ENCODE results near the gene ZNF599.

The ZNF599 gene

GRCh38 chr19:34744896-34745690, 27.9 kb downstream of the ZNF599 start:
- DNase-seq (ENCODE audit: low read depth): no peak

DNA sequence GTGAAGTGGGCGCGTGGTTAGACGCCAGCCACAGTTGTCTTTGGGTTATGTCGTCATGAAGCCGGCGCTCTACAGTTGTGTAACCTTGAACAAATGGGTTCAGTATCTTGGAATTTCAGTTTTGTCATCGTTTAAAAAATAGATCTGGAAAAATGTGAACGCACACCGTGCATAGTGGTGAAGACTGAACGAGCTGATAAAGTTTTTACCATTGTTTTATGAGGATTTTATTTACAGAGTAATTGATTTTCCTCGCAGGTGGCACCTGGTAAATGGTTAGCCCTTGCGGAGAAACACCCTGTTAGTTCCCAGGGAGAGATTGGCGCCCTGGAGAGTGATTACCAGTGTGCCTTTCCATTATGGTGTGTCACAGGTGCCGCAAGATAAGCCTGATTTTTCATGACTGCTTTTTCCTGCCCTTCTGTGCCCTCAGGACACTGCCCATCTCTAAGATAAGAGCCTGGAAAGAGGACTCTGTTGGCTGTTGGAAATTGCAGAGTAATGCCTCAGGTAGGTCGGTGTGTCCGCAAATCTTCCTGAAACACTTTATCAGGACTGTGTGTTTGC, 38.4 kb downstream of the ZNF599 start:
- peak; percentile 96 for DNase-seq (ENCODE audit: low read depth)

GRCh38 chr19:34733746-34734536, 39.1 kb downstream of the ZNF599 start, which contains the start of gene ZNF181:
Gene ZNF181, plus strand, starts transcription at chr19:34734243. Its CDS starts 795 bp downstream, at chr19:34735038.
- peak; percentile 90 for DNase-seq (ENCODE audit: low read depth)

- DNase-seq (ENCODE audit: low read depth): no peak
These were observed 39.7 kb downstream of the ZNF599 start for GRCh38 chr19:34733266-34733745.

DNA sequence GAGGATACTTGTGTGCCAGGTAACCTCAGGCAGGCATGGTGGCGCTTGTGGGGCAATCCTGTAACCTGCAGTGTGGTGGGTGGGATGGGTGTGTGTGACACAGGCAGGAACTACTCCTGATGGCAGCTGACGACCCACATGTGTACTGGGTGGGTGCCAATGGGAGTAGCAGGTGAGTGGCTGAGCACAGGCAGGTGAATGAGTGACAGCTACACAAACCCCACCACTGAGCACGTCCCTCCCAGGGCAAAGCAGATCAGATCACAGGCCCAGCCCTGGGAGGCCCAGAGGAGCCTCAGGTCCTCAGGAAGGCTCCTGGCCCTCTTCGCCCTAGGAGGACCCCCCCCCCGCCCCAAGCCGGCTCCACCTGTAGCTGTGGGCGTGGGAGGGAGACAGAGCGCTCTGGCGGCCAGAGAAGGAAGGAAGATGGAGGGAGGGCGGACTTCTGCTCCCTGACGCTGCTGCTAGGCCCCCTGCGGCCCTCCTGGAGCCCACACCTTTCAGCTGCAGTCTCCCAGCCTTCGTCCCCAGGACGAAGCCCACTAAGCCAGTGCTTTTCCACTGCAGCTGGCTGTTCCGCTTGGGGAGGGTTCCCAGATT, 40.3 kb downstream of the ZNF599 start:
- no peak for DNase-seq (ENCODE audit: low read depth)

- no peak for DNase-seq (ENCODE audit: low read depth)
These were observed 41.1 kb downstream of the ZNF599 start for GRCh38 chr19:34731964-34732363.

DNA sequence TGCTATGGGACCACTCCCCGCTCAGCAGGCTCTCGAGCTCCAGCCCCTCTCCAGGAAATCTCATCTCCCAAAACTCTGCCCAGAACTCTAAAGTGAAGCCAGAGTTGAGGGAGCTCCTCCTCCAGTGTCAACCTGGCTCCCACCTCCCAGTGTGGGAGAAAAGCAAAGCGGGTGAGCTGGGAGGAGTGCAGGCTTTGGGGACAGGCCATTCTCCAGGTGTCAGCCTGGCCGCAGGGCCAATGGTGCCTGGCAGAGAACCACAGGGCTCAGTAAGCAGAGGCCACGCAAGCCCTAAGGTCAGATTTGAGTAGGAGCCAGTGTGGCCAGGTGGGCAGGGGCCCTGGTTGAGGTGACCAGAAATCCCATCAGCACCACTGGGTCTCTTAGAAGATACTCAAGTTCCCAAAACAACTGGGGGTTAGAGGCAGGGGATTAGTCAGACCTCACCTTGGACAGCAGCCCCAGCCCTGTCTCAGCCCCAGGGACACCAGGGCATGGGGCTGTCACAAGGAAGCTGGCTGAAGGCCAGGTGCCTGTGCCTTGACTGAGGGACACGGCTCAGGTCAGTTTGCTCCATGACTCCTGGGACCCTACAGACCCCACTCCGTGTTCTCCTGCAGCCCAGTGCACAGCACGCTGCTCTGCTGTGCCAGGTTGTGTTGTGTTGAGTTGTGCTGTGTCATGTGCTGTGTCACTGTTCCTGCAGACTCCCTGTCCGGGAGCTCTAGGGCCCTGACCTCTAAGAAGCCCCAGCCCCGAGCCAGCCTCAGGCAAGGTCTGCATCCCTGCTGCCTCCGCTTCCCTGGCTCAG, 41.8 kb downstream of the ZNF599 start:
- DNase-seq (ENCODE audit: low read depth): no peak

GRCh38 chr19:34725400-34725799, 47.6 kb downstream of the ZNF599 start:
- no peak for DNase-seq (ENCODE audit: low read depth)

DNA sequence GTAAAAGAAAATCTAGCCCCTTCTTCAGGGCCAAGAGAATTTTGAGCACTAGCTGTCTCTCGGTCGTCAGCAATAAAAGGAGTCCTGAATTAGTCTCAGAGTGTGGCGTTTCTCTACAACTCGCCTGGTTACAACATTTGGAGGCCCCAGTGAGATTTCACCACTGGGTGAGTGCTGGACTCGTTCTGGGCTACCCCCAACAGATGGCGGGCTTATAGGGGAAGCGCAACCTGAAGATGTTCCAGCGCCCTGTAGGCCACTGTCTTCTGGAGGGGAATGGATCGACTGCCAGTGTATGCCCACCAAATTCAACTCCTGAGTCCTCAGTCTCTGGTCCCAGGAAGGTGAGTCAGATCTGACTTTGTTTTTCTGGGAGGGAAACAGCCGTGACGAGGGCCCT, 50.7 kb downstream of the ZNF599 start:
- DNase-seq (ENCODE audit: low read depth): no peak

DNA sequence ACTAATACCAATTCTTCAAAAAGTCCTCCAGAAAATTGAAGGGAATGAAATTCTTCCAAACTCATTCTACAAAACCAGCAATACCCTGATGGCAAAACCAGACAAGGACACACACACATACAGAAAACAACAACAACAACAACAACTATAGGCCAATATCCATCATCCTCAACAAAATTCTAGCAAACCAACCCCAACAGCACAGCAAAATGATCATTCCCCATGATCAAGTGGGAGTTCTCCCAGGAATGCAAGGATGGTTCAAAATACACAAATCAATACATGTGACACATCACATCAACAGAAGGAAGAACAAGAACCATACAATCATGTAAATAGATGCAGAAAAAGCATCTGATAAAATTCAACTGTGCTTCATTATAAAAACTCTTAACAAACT, 57.7 kb downstream of the ZNF599 start:
- DNase-seq (ENCODE audit: low read depth): no peak

DNA sequence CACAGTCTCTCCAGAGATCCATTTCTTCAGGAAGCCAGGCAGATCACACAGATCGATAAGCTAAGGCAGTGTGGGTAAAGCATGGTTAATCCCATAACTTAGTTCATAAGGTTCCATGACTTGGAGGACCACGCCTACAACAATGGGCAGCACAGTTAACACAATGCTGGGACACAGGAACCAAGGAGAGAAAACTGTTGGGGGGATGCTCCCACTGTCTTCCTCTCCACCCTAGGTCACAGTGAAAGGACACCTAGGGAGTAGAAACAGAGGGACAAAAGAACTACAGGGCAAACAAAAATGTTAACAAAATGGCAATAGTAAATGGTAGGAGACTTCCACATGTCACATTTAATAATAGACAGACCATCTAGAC, 59.8 kb downstream of the ZNF599 start:
- DNase-seq (ENCODE audit: low read depth): no peak

DNA sequence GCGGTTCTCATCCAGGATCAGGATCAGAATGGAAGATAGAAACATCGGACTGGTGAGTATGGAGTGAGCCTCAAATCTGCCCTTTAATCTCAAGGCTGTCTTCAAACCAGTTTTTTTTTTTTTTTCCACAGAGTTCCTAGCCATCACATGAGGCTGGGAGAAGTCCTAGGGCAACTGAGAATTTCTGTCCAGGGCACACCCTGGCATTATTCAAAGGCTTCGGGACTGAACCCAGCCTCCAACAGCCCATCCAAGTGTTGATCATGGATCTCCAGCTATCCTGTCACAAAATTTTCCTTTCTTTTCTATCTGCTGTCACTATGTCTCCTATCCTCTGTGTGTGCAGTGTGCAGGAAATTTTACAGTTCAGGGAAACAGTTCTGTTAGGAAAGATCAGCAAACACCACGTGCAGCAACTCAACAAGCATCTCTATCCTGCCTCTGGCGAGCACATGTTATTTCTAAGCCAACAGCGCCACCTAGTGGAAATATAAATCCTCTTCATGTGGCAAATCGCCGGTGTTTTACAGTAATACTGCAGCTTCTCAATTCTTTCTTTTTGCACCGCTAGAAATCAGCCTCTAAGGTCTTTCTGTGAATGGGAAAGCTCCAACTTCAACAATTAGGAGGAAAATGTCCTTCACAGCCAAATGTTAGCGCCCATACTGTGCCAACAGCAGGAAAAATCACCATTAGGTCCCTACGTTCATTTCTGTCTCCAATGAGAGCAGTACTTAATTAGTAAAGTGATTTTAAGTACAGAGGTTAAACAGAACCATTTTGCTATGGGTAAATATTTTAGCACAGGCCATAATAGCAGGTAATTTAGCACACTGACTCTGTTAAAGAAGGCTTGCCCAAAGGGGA, 60.4 kb downstream of the ZNF599 start:
- peak; percentile 81 for DNase-seq (ENCODE audit: low read depth)

- no peak for DNase-seq (ENCODE audit: low read depth)
These were observed 61.1 kb downstream of the ZNF599 start for GRCh38 chr19:34711890-34712289.

Measured in iris pigment epithelial cell (primary cell).